ENCODE results near the gene TMBIM6.
"Not testable (repeated sequence)": the region's sequence is repeated elsewhere in the genome, so short reads cannot be mapped to it uniquely, and the experiment has no call there.

The TMBIM6 gene

GRCh38 chr12:49777341-49777740 is 36.0 kb downstream of the TMBIM6 start:
- no peak for DNase-seq (ENCODE audit: low read depth)

- DNase-seq (ENCODE audit: low read depth), result peak; percentile 63
Observed at GRCh38 chr12:49777800-49778748, 36.7 kb downstream of the TMBIM6 start.

GRCh38 chr12:49779581-49779980 is 38.2 kb downstream of the TMBIM6 start:
- DNase-seq (ENCODE audit: low read depth), result no peak

GRCh38 chr12:49780914-49781313 is 39.6 kb downstream of the TMBIM6 start:
- not testable (repeated sequence) for DNase-seq (ENCODE audit: low read depth)

GRCh38 chr12:49783917-49784676 is 42.7 kb downstream of the TMBIM6 start:
- DNase-seq (ENCODE audit: low read depth), result peak; percentile 27

- peak; percentile 55 for DNase-seq (ENCODE audit: low read depth)
Observed at GRCh38 chr12:49784756-49785409, 43.5 kb downstream of the TMBIM6 start.

GRCh38 chr12:49787672-49788071 is 46.3 kb downstream of the TMBIM6 start:
- DNase-seq (ENCODE audit: low read depth), result no peak

GRCh38 chr12:49789992-49790391 is 48.6 kb downstream of the TMBIM6 start:
- no peak for DNase-seq (ENCODE audit: low read depth)

GRCh38 chr12:49790741-49791555 is 49.6 kb downstream of the TMBIM6 start:
- DNase-seq (ENCODE audit: low read depth), result no peak

GRCh38 chr12:49791700-49792099 is 50.3 kb downstream of the TMBIM6 start:
- no peak for DNase-seq (ENCODE audit: low read depth)

GRCh38 chr12:49792181-49792970 is 51.0 kb downstream of the TMBIM6 start:
- DNase-seq (ENCODE audit: low read depth), result no peak

GRCh38 chr12:49792976-49793580 is 51.7 kb downstream of the TMBIM6 start:
- no peak for DNase-seq (ENCODE audit: low read depth)

- no peak for DNase-seq (ENCODE audit: low read depth)
Observed at GRCh38 chr12:49793620-49794019, 52.3 kb downstream of the TMBIM6 start.

GRCh38 chr12:49794021-49794420 is 52.7 kb downstream of the TMBIM6 start:
- DNase-seq (ENCODE audit: low read depth), result no peak

- DNase-seq (ENCODE audit: low read depth), result no peak
Observed at GRCh38 chr12:49794811-49795653, 53.7 kb downstream of the TMBIM6 start.

GRCh38 chr12:49795654-49796105 is 54.3 kb downstream of the TMBIM6 start:
- DNase-seq (ENCODE audit: low read depth), result no peak

- DNase-seq (ENCODE audit: low read depth), result no peak
Observed at GRCh38 chr12:49796155-49796554, 54.8 kb downstream of the TMBIM6 start.

- DNase-seq (ENCODE audit: low read depth), result no peak
Observed at GRCh38 chr12:49796606-49797448, 55.5 kb downstream of the TMBIM6 start.

GRCh38 chr12:49797449-49797776 is 56.1 kb downstream of the TMBIM6 start:
- no peak for DNase-seq (ENCODE audit: low read depth)

All from ELR (cell line).